ENCODE measurements around the gene PCDHGA7.
"Not testable (repeated sequence)": the region's sequence is repeated elsewhere in the genome, so short reads cannot be mapped to it uniquely, and the experiment has no call there.

PCDHGA7 gene

GRCh38 chr5:141430332-141431113 is 48.0 kb downstream of the PCDHGA7 start, which contains the start of gene PCDHGA12:
Gene PCDHGA12 (plus strand): TSS chr5:141430507. CDS start chr5:141430760, 253 bp downstream.
- no peak for DNase-seq

DNA sequence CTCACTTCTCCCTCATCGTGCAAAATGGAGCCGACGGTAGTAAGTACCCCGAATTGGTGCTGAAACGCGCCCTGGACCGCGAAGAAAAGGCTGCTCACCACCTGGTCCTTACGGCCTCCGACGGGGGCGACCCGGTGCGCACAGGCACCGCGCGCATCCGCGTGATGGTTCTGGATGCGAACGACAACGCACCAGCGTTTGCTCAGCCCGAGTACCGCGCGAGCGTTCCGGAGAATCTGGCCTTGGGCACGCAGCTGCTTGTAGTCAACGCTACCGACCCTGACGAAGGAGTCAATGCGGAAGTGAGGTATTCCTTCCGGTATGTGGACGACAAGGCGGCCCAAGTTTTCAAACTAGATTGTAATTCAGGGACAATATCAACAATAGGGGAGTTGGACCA is 48.7 kb downstream of the PCDHGA7 start:
- no peak for DNase-seq

DNA sequence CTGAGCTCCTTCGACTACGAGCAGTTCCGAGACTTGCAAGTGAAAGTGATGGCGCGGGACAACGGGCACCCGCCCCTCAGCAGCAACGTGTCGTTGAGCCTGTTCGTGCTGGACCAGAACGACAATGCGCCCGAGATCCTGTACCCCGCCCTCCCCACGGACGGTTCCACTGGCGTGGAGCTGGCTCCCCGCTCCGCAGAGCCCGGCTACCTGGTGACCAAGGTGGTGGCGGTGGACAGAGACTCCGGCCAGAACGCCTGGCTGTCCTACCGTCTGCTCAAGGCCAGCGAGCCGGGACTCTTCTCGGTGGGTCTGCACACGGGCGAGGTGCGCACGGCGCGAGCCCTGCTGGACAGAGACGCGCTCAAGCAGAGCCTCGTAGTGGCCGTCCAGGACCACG is 49.8 kb downstream of the PCDHGA7 start:
- not testable (repeated sequence) for DNase-seq

DNA sequence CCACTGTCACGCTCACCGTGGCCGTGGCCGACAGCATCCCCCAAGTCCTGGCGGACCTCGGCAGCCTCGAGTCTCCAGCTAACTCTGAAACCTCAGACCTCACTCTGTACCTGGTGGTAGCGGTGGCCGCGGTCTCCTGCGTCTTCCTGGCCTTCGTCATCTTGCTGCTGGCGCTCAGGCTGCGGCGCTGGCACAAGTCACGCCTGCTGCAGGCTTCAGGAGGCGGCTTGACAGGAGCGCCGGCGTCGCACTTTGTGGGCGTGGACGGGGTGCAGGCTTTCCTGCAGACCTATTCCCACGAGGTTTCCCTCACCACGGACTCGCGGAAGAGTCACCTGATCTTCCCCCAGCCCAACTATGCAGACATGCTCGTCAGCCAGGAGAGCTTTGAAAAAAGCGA is 50.2 kb downstream of the PCDHGA7 start:
- not testable (repeated sequence) for DNase-seq

- no peak for DNase-seq
Measured at GRCh38 chr5:141434006-141434405, 51.5 kb downstream of the PCDHGA7 start.
